Measurements from ENCODE around the gene LIMS2. TPM values are rescaled to one million over a fixed set of nuclear protein-coding genes. Genes with fewer than 3 reads are reported as not detected.

LIMS2 gene
- total and polyA plus RNA-seq, 2 of the 8 experiments (the other 6 are each of a cell fraction or from before 2014, with no cell fraction given): 3.3 to 4.8 TPM

DNA sequence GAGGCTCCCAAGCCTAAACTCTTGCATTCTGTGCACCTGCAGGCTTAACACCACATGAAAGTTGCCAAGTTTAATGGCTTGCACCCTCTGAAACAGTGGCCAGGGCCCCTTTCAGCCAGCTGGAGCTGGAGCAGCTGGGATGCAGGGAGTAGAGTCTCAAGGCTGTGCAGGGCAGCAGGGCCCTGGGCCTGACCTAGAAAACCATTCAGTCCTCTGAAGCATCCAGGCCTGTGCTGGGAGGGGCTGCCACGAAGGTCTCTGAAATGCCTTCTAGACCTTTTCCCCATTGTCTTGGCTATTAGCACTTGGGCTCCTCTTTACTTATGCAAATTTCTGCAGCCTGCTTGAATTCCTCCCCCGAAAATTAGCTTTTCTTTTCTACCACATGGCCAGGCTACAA is 15.4 kb upstream of the LIMS2 start:
- FAIRE-seq (no peak), DNase-seq (ENCODE audit: low read depth in 1 of 2, low spot score in 2 of 2) (no peak)
- Histone ChIP-seq H3K4me2 (ENCODE audit: insufficient read depth in 1 of 2, low read depth in 2 of 2, low read length in 2 of 2) (no peak overlapping the region), H3K14ac (ENCODE audit: insufficient read length) (no peak overlapping the region), H2BK120ac (replicated peaks; ENCODE audit: low read depth, low read length) (no peak overlapping the region), H2BK15ac (ENCODE audit: low read length) (no peak overlapping the region), H3K18ac (ENCODE audit: extremely low read depth, low read length) (no peak overlapping the region), H3K27ac (ENCODE audit: low read depth, low read length) (no peak overlapping the region), H2BK12ac (ENCODE audit: low read depth, low read length) (no peak overlapping the region), H3K79me1 (ENCODE audit: low read depth, low read length) (no peaks in the 10 kb centered on the region), H3K4me1 (replicated peaks in 1 of 4; ENCODE audit: control insufficient read depth in 3 of 4, insufficient read depth in 4 of 4, low read length in 3 of 4) (no peaks in the 10 kb centered on the region), H4K8ac (ENCODE audit: extremely low read depth, insufficient read depth, low read length) (no peak overlapping the region), H3K36me3 (ENCODE audit: control insufficient read depth in 2 of 4, insufficient read depth in 4 of 4, low read length in 3 of 4) (no peaks in the 10 kb centered on the region), H4K20me1 (replicated peaks in 1 of 2; ENCODE audit: control insufficient read depth in 1 of 2, insufficient read depth in 2 of 2, low read length in 2 of 2) (no peaks in the 10 kb centered on the region), H3K23me2 (ENCODE audit: low read depth, low read length) (no peaks in the 10 kb centered on the region), H2BK5ac (ENCODE audit: low read depth, low read length) (no peak overlapping the region), H3K79me2 (ENCODE audit: control insufficient read depth in 1 of 2, insufficient read depth in 2 of 2, low read length in 2 of 2) (no peaks in the 10 kb centered on the region), H4K5ac (ENCODE audit: insufficient read length, low read depth, low read length) (no peak overlapping the region), H3K9me3 (ENCODE audit: insufficient read depth in 2 of 2, low read depth in 1 of 2, low read length in 1 of 2) (peaks cover 17 to 21% of the 10 kb centered on the region in 2 experiments), H2AK5ac (ENCODE audit: low read depth, low read length) (no peak overlapping the region), H3K27me3 (replicated peaks in 1 of 4; ENCODE audit: control insufficient read depth in 3 of 4, extremely low read depth in 1 of 4, insufficient read depth in 3 of 4, low read length in 3 of 4) (peaks cover 0 to 8% (median 5%) of the 10 kb centered on the region in 4 experiments; a peak in 3 of 7 replicates), H3K56ac (replicated peaks; ENCODE audit: insufficient read length, low read depth, low read length) (no peak overlapping the region), H2BK20ac (ENCODE audit: low read length) (no peak overlapping the region), H3K4ac (replicated peaks; ENCODE audit: insufficient read length, low read depth, low read length) (no peak overlapping the region), H3K9ac (replicated peaks in 1 of 4; ENCODE audit: extremely low read depth in 1 of 4, low read depth in 3 of 4, low read length in 3 of 4) (no peak overlapping the region), H2AFZ (ENCODE audit: low read length) (no peak overlapping the region), H3K4me3 (ENCODE audit: extremely low read depth in 1 of 4, insufficient read depth in 2 of 4, low read depth in 3 of 4, low read length in 4 of 4) (no peak overlapping the region), H3K23ac (ENCODE audit: insufficient read length) (no peak overlapping the region), H4K91ac (replicated peaks; ENCODE audit: insufficient read length, low read length) (no peak overlapping the region)
- ChIA-PET CTCF (ENCODE audit: partially characterized antibody) (interaction anchor here (0.7 to 1.7 kb wide), 3 partner anchors 41 to 157 kb away, joined by 3 to 5 read pairs (median 3); no protein-coding TSS in a partner anchor), POLR2A (ENCODE audit: partially characterized antibody) (interaction anchor here (1.4 to 2.6 kb wide), 2 partner anchors 11 to 52 kb away, joined by 3 to 8 read pairs; partner anchors contain the start of gene SFT2D3)
- 76% methylated on average over 2 of the region's 2 CpGs; no CpG with 5 or more reads in 1 of the 2 experiments for WGBS, 2 experiments (ENCODE audit: extremely low coverage in 1 of 2, insufficient coverage in 1 of 2, insufficient read length in 1 of 2, insufficient replicate concordance in 2 of 2, low coverage in 1 of 2, low lambda C conversion rate in 2 of 2, missing lambda C conversion rate in 1 of 2)
- no peak for TF ChIP-seq BRCA1 (IDR thresholded peaks at IDR 0.05; ENCODE audit: low read depth, low read length)
- no peak for TF ChIP-seq HDAC6 (IDR thresholded peaks at IDR 0.05; ENCODE audit: low read depth, low read length)
- TF ChIP-seq JUND (IDR thresholded peaks at IDR 0.05; ENCODE audit: low read length): no peak
- TF ChIP-seq POLR2AphosphoS5 (IDR thresholded peaks at IDR 0.05; ENCODE audit: low read depth, low read length): no peak
- TF ChIP-seq EZH2 (IDR thresholded peaks at IDR 0.05; ENCODE audit: low read depth, low read length, severe bottlenecking): no peak
- no peak for TF ChIP-seq SP1 (IDR thresholded peaks at IDR 0.05; ENCODE audit: low read depth, low read length)
- TF ChIP-seq SIN3A (conservative IDR thresholded peaks at IDR 0.05 in 1 of 2, IDR thresholded peaks at IDR 0.05 in 1 of 2; ENCODE audit: low read depth in 1 of 2, low read length in 2 of 2): no peak
- TF ChIP-seq, protein P1, sequence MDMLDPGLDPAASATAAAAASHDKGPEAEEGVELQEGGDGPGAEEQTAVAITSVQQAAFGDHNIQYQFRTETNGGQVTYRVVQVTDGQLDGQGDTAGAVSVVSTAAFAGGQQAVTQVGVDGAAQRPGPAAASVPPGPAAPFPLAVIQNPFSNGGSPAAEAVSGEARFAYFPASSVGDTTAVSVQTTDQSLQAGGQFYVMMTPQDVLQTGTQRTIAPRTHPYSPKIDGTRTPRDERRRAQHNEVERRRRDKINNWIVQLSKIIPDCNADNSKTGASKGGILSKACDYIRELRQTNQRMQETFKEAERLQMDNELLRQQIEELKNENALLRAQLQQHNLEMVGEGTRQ (IDR thresholded peaks at IDR 0.05; ENCODE audit: low read length): no peak
- TF ChIP-seq GTF2F1 (IDR thresholded peaks at IDR 0.05; ENCODE audit: borderline replicate concordance, low read depth, low read length): no peak
- no peak for TF ChIP-seq SP4 (IDR thresholded peaks at IDR 0.05; ENCODE audit: low read length)
- TF ChIP-seq BACH1 (IDR thresholded peaks at IDR 0.05; ENCODE audit: low read length): no peak
- no peak for TF ChIP-seq SP2 (IDR thresholded peaks at IDR 0.05; ENCODE audit: low read length)
- no peak for TF ChIP-seq BCL11A (IDR thresholded peaks at IDR 0.05; ENCODE audit: low read depth in 2 of 2, low read length in 2 of 2)
- no peak for TF ChIP-seq CTBP2 (IDR thresholded peaks at IDR 0.05; ENCODE audit: borderline replicate concordance, insufficient read depth, insufficient read length, low read length)
